ENCODE data around the gene SULT2B1.

- TF ChIP-seq CTCF (IDR thresholded peaks at IDR 0.05), result no peak
- no peak for TF ChIP-seq EZH2 (IDR thresholded peaks at IDR 0.05)
Measured at GRCh38 chr19:48600679-48601417, 48.9 kb downstream of the SULT2B1 start.
